Lung microvascular endothelial cell (primary cell): ENCODE data around the gene ETHE1. TPM values are rescaled to one million over a fixed set of nuclear protein-coding genes. Genes with fewer than 3 reads are reported as not detected.
"Not testable (repeated sequence)": the region's sequence is repeated elsewhere in the genome, so short reads cannot be mapped to it uniquely, and the experiment has no call there.

Experiments used
- DNase-seq, 2 donors: peaks; one replicate each; pipeline versions ENCODE4 v3.0.0 to v3.0.0-alpha.2; 2010; ENCODE audit warnings: low read depth in 2 of 2
- total RNA-seq: library from RNA; depleted of rRNA; stranded (reverse); fragments of >200 nt; gene quantifications from 2 replicates; pipeline ENCODE4 v1.2.1, GENCODE V29; 2014

ETHE1 gene
- total RNA-seq, 1 donor from 2014 or later = 137 TPM

GRCh38 chr19:43552198-43552450, 25.1 kb upstream of the ETHE1 start:
- DNase-seq = no peak

GRCh38 chr19:43551399-43552197, 24.6 kb upstream of the ETHE1 start:
- no peak for DNase-seq

GRCh38 chr19:43548706-43549105, 21.7 kb upstream of the ETHE1 start:
- no peak for DNase-seq

GRCh38 chr19:43547926-43548325, 20.9 kb upstream of the ETHE1 start:
- not testable (repeated sequence) for DNase-seq

- DNase-seq = no peak
Observed at GRCh38 chr19:43546581-43546980, 19.6 kb upstream of the ETHE1 start.

GRCh38 chr19:43545981-43546380, 19.0 kb upstream of the ETHE1 start:
- no peak for DNase-seq

- no peak for DNase-seq
Observed at GRCh38 chr19:43545276-43545675, 18.3 kb upstream of the ETHE1 start.

GRCh38 chr19:43544077-43544476, 17.1 kb upstream of the ETHE1 start:
- DNase-seq = no peak

GRCh38 chr19:43541920-43542650, 15.1 kb upstream of the ETHE1 start:
- no peak for DNase-seq

- DNase-seq = no peak
Observed at GRCh38 chr19:43540381-43540780, 13.4 kb upstream of the ETHE1 start.

GRCh38 chr19:43538922-43539321, 11.9 kb upstream of the ETHE1 start:
- DNase-seq = no peak

GRCh38 chr19:43534816-43535761, 8.1 kb upstream of the ETHE1 start:
- peak; percentile 77 to 79 for DNase-seq

- no peak for DNase-seq
Observed at GRCh38 chr19:43534305-43534815, 7.4 kb upstream of the ETHE1 start.

GRCh38 chr19:43533546-43534304, 6.7 kb upstream of the ETHE1 start:
- peak; percentile 99 to 100 for DNase-seq

GRCh38 chr19:43532962-43533545, 6.1 kb upstream of the ETHE1 start, which contains the start of gene ZNF575:
ZNF575 (plus strand) TSS chr19:43533188; CDS start chr19:43534423, 1,235 bp downstream.
- peak; percentile 89 to 95 for DNase-seq

- DNase-seq = no peak
Observed at GRCh38 chr19:43532571-43532961, 5.6 kb upstream of the ETHE1 start.

GRCh38 chr19:43527860-43528622, 1.0 kb upstream of the ETHE1 start:
- no peak for DNase-seq

GRCh38 chr19:43525836-43526771, 897 bp downstream of the ETHE1 start:
- DNase-seq = peak in 1 of 2 donors; percentile 20
